Osteocyte (in vitro differentiated cells): ENCODE data around the gene FOSL1. TPM values are rescaled to one million over a fixed set of nuclear protein-coding genes. Genes with fewer than 3 reads are reported as not detected.

ENCODE experiments used
- DNase-seq: peaks from one replicate; pipeline ENCODE4 v3.0.0; 2021; ENCODE audit warnings: mixed read lengths; ENCODE audit not compliant: unreplicated experiment; ENCODE audit errors: extremely low spot score
- H3K27ac Mint-ChIP-seq: one replicate; pipeline ENCODE4 v1.8.0; 2021; ENCODE audit warnings: mild to moderate bottlenecking, mixed read lengths; ENCODE audit not compliant: unreplicated experiment
- H3K27me3 Mint-ChIP-seq: one replicate; pipeline ENCODE4 v1.8.0; 2021; ENCODE audit warnings: mixed read lengths; ENCODE audit not compliant: unreplicated experiment
- H3K36me3 Mint-ChIP-seq: one replicate; pipeline ENCODE4 v1.8.0; 2021; ENCODE audit warnings: mixed read lengths; ENCODE audit not compliant: unreplicated experiment
- H3K4me1 Mint-ChIP-seq: one replicate; pipeline ENCODE4 v1.8.0; 2021; ENCODE audit warnings: mixed read lengths; ENCODE audit not compliant: unreplicated experiment
- H3K4me3 Mint-ChIP-seq: one replicate; pipeline ENCODE4 v1.8.0; 2021; ENCODE audit warnings: mild to moderate bottlenecking, moderate library complexity, mixed read lengths; ENCODE audit not compliant: unreplicated experiment
- H3K9me3 Mint-ChIP-seq: one replicate; pipeline ENCODE4 v1.8.0; 2021; ENCODE audit warnings: mixed read lengths; ENCODE audit not compliant: unreplicated experiment
- CTCF ChIP-seq: fragments of 200-600 bp; sonication (generic); IDR thresholded peaks from 2 replicates; pipeline ENCODE4 v1.5.0; 2021; ENCODE audit warnings: antibody characterized with exemption, mild to moderate bottlenecking, moderate library complexity
- total RNA-seq: library from RNA; stranded (reverse); gene quantifications from 2 replicates; pipeline ENCODE4 v1.2.1, GENCODE V29; 2021

The FOSL1 gene
- total RNA-seq, 1 donor from 2014 or later: 38.0 TPM

- H3K27ac Mint-ChIP-seq: peak within 1 kb of the TSS; percentile 99
- peak within 1 kb of the TSS; percentile 98 for H3K4me3 Mint-ChIP-seq
- H3K36me3 Mint-ChIP-seq: peaks cover 24% of the 10 kb centered on the region
- H3K4me1 Mint-ChIP-seq: peaks cover 58% of the 10 kb centered on the region
- DNase-seq: peak; percentile 99
- H3K27me3 Mint-ChIP-seq: no peaks in the 10 kb centered on the region
- TF ChIP-seq CTCF: peak; percentile 78
- no peaks in the 10 kb centered on the region for H3K9me3 Mint-ChIP-seq
These were observed 11.9 kb downstream of the FOSL1 start, which contains the start of gene FIBP for GRCh38 chr11:65888163-65888814. Gene FIBP, minus strand, starts transcription at chr11:65888471. Its CDS starts 53 bp downstream, at chr11:65888418.

- H3K27me3 Mint-ChIP-seq: no peaks in the 10 kb centered on the region
- DNase-seq: no peak
- peak overlapping the region; percentile 98 for H3K4me3 Mint-ChIP-seq
- no peaks in the 10 kb centered on the region for H3K9me3 Mint-ChIP-seq
- peak overlapping the region; percentile 99 for H3K27ac Mint-ChIP-seq
- peaks cover 53% of the 10 kb centered on the region for H3K4me1 Mint-ChIP-seq
- H3K36me3 Mint-ChIP-seq: peaks cover 24% of the 10 kb centered on the region
- TF ChIP-seq CTCF: no peak
These were observed 12.4 kb downstream of the FOSL1 start for GRCh38 chr11:65887723-65888162.

GRCh38 chr11:65886826-65887722 is 13.1 kb downstream of the FOSL1 start:
- Mint-ChIP-seq H3K27ac (peak overlapping the region; percentile 99), H3K27me3 (no peaks in the 10 kb centered on the region)

GRCh38 chr11:65885808-65886536 is 14.2 kb downstream of the FOSL1 start:
- DNase-seq: no peak
- Mint-ChIP-seq H3K4me1 (peaks cover 43% of the 10 kb centered on the region), H3K27ac (no peak overlapping the region), H3K4me3 (no peak overlapping the region), H3K36me3 (peaks cover 23% of the 10 kb centered on the region), H3K9me3 (no peaks in the 10 kb centered on the region), H3K27me3 (no peaks in the 10 kb centered on the region)
- TF ChIP-seq CTCF: no peak

More at GRCh38 chr11:65886826-65887722, 13.1 kb downstream of the FOSL1 start:
- Mint-ChIP-seq H3K9me3 (no peaks in the 10 kb centered on the region), H3K36me3 (peaks cover 22% of the 10 kb centered on the region), H3K4me1 (peaks cover 46% of the 10 kb centered on the region), H3K4me3 (peak overlapping the region; percentile 98)
- TF ChIP-seq CTCF: no peak
- DNase-seq: no peak
